ENCODE measurements around the gene TACC2.

DNA sequence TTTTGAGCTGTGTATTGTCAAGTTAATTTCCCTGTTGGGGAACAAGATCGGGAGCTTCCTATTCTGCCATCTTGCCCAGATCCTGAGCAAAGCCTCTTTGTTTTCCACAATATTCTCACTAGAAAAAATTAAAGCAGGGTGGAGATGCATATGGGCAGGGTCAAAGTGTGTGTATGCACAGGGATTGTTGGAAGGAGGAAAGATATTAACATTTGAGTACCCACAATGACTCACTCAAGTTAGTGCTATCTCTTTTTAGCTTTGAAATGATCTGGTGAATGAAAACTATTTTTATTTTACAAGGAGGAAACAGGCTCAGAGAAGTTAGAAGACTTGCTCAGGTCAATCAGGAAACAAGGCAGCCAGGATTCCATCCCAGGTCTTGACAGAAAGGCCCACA, 275.5 kb downstream of the TACC2 start:
- TF ChIP-seq, protein P1, sequence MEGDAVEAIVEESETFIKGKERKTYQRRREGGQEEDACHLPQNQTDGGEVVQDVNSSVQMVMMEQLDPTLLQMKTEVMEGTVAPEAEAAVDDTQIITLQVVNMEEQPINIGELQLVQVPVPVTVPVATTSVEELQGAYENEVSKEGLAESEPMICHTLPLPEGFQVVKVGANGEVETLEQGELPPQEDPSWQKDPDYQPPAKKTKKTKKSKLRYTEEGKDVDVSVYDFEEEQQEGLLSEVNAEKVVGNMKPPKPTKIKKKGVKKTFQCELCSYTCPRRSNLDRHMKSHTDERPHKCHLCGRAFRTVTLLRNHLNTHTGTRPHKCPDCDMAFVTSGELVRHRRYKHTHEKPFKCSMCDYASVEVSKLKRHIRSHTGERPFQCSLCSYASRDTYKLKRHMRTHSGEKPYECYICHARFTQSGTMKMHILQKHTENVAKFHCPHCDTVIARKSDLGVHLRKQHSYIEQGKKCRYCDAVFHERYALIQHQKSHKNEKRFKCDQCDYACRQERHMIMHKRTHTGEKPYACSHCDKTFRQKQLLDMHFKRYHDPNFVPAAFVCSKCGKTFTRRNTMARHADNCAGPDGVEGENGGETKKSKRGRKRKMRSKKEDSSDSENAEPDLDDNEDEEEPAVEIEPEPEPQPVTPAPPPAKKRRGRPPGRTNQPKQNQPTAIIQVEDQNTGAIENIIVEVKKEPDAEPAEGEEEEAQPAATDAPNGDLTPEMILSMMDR (conservative IDR thresholded peaks at IDR 0.05): no peak
- TF ChIP-seq EZH2 (IDR thresholded peaks at IDR 0.05; ENCODE audit: low read depth): no peak
